CD4-positive, alpha-beta memory T cell (primary cell): ENCODE measurements around the gene OR1F1. TPM values are rescaled to one million over a fixed set of nuclear protein-coding genes. Genes with fewer than 3 reads are reported as not detected.
A peak's percentile ranks its signal among the peaks of the same experiment; 100 is the strongest.
"Not testable (repeated sequence)": the region's sequence is repeated elsewhere in the genome, so short reads cannot be mapped to it uniquely, and the experiment has no call there.

Experiments
- CTCF ChIA-PET: fragments of 350-600 bp; sonication (Branson Sonifier 250); formaldehyde crosslinking; loops from one replicate; lab custom pipeline; 2021; ENCODE audit warnings: inconsistent platforms; ENCODE audit not compliant: partially characterized antibody; lab: Charles Lee
- POLR2A ChIA-PET: fragments of 350-600 bp; sonication (Branson Sonifier 250); formaldehyde crosslinking; loops from one replicate; lab custom pipeline; 2021; ENCODE audit not compliant: partially characterized antibody; lab: Charles Lee
- DNase-seq, 5 donors: peaks; one replicate each; pipeline versions ENCODE4 v3.0.0 to v3.0.0-alpha.2; 2020 to 2022; ENCODE audit warnings: mixed read lengths in 1 of 5
- H3K27ac ChIP-seq: one replicate; pipeline ENCODE4 v1.7.0; 2013; ENCODE audit warnings: low read depth, low read length
- H3K27me3 ChIP-seq: 2 replicates; pipeline ENCODE4 v1.7.0; 2013; ENCODE audit warnings: mild to moderate bottlenecking, low read length, moderate library complexity; ENCODE audit not compliant: insufficient read depth
- H3K36me3 ChIP-seq: 2 replicates; pipeline ENCODE4 v1.7.0; 2013; ENCODE audit warnings: mild to moderate bottlenecking, low read length, moderate library complexity; ENCODE audit not compliant: insufficient read depth
- H3K4me1 ChIP-seq: 2 replicates; pipeline ENCODE4 v1.7.0; 2013; ENCODE audit warnings: mild to moderate bottlenecking, low read length, moderate library complexity; ENCODE audit not compliant: insufficient read depth
- H3K4me3 ChIP-seq, 2 donors: one replicate each; pipeline ENCODE4 v1.7.0; 2013; ENCODE audit warnings: low read length in 2 of 2, mild to moderate bottlenecking in 1 of 2
- H3K9me3 ChIP-seq, 2 donors: one replicate each; pipeline ENCODE4 v1.7.0; 2013; ENCODE audit warnings: low read length in 2 of 2, control low read depth in 1 of 2; ENCODE audit not compliant: control insufficient read depth in 1 of 2
- H3K27ac Mint-ChIP-seq, 7 donors: one replicate each; pipeline ENCODE4 v1.8.0; 2020 to 2021; ENCODE audit warnings: mixed read lengths in 7 of 7, mild to moderate bottlenecking in 6 of 7, inconsistent platforms in 3 of 7, moderate library complexity in 3 of 7
- H3K27me3 Mint-ChIP-seq, 2 donors: one replicate each; pipeline ENCODE4 v1.8.0; 2020 to 2021; ENCODE audit warnings: mixed read lengths in 2 of 2
- H3K36me3 Mint-ChIP-seq, 2 donors: one replicate each; pipeline ENCODE4 v1.8.0; 2020 to 2021; ENCODE audit warnings: mixed read lengths in 2 of 2, inconsistent platforms in 1 of 2, mild to moderate bottlenecking in 1 of 2
- H3K4me1 Mint-ChIP-seq, 4 donors: one replicate each; pipeline ENCODE4 v1.8.0; 2020 to 2021; ENCODE audit warnings: mixed read lengths in 4 of 4, mild to moderate bottlenecking in 1 of 4
- H3K4me3 Mint-ChIP-seq, 8 donors: one replicate each; pipeline ENCODE4 v1.8.0; 2020 to 2021; ENCODE audit warnings: mixed read lengths in 8 of 8, mild to moderate bottlenecking in 7 of 8, moderate library complexity in 6 of 8, inconsistent platforms in 3 of 8
- H3K9me3 Mint-ChIP-seq, 8 donors: one replicate each; pipeline ENCODE4 v1.8.0; 2020 to 2021; ENCODE audit warnings: mixed read lengths in 8 of 8, mild to moderate bottlenecking in 5 of 8, inconsistent platforms in 3 of 8, moderate library complexity in 1 of 8
- intact Hi-C: fragments of 100-400 bp; cut with micrococcal nuclease; formaldehyde crosslinking; loops from one replicate; pipeline ENCODE4 v1.15.1; 2023
- polyA plus RNA-seq, 2 donors: library from polyadenylated mRNA; unstranded; fragments of 300-500 nt; fragmentation: Illumina TruSeq; gene quantifications; one replicate each; pipeline ENCODE4 v1.2.3, GENCODE V29; 2021
- total RNA-seq, 2 experiments: library from RNA; stranded (reverse); gene quantifications; one replicate each; pipeline ENCODE4 v1.2.3, GENCODE V29; 2021

The OR1F1 gene
- total and polyA plus RNA-seq, 4 experiments from 2014 or later: 0.49 to 0.97 TPM; not detected in 2

DNA sequence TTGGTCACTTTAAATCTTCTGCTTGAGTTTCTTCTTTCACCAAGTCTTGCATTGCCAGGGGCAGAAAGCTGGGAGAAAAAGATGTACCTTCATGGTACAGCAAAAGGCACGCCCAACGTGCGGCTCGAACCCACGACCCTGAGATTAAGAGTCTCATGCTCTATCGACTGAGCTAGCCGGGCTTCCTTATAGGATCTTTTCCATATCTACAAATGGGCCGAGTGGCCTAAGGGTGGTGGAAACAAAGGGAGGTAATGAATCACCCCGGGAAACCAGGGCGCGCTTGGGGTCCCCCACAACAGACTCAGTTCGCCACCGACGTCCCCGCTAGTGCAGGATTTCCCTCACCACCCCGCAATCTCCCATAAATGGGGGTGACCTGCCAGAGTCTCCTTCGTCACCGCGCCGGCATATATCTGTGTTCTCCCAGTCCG is 7.5 kb upstream of the OR1F1 start:
- intact Hi-C loops: loop anchor here (5.0 kb wide), 1 partner anchor 102 kb away; the partner anchor contains the start of gene ZNF263
- Histone ChIP-seq H3K4me3 (no peak overlapping the region), H3K4me1 (peaks cover 24% of the 10 kb centered on the region), H3K9me3 (no peaks in the 10 kb centered on the region), H3K27me3 (peaks cover 58% of the 10 kb centered on the region), H3K36me3 (no peaks in the 10 kb centered on the region), H3K27ac (no peak overlapping the region)
- Mint-ChIP-seq H3K36me3 (no peaks in the 10 kb centered on the region), H3K4me3 (peak overlapping the region in 1 of 8 donors; percentile 39), H3K27me3 (peaks cover 62 to 69% of the 10 kb centered on the region in 2 donors), H3K9me3 (peaks cover 0 to 10% (median 5%) of the 10 kb centered on the region in 8 donors), H3K4me1 (peaks cover 12 to 37% (median 22%) of the 10 kb centered on the region in 4 donors), H3K27ac (peak overlapping the region in 2 of 7 donors; percentile 30 to 55)
- ChIA-PET CTCF (interaction anchor here (0.9 to 1.3 kb wide), 2 partner anchors 9 to 10 kb away, joined by 3 read pairs; no protein-coding TSS in a partner anchor), POLR2A (no interaction called here)
- DNase-seq: no peak

DNA sequence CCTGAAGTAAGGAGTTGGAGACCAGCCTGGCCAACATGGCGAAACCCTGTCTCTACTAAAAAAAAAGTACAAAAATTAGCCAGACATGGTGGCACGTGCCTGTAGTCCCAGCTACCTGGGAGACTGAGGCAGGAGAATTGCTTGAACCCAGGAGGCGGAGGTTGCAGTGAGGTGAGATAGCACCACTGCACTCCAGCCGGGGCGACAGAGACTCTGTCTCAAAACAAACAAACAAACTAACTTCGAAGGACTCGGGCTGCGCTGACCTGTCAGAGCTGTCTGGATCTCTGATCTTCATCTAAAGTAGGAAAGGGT is 5.8 kb upstream of the OR1F1 start:
- Mint-ChIP-seq H3K9me3 (peaks cover 0 to 12% (median 5%) of the 10 kb centered on the region in 8 donors), H3K27ac (peak overlapping the region in 2 of 7 donors; percentile 24 to 84), H3K27me3 (peaks cover 53 to 66% of the 10 kb centered on the region in 2 donors), H3K4me1 (peaks cover 12 to 31% (median 17%) of the 10 kb centered on the region in 4 donors), H3K4me3 (peak overlapping the region; percentile 59 to 85 (median 70))
- not testable (repeated sequence) for H3K36me3 ChIP-seq, H3K36me3 Mint-ChIP-seq, H3K4me3 ChIP-seq, H3K9me3 ChIP-seq, H3K27ac ChIP-seq, DNase-seq
- intact Hi-C loops: loop anchor here (2.0 to 5.0 kb wide), 3 partner anchors 83 to 275 kb away; partner anchors contain the start of gene ZNF263
- Histone ChIP-seq H3K4me1 (peaks cover 20% of the 10 kb centered on the region), H3K27me3 (peaks cover 51% of the 10 kb centered on the region)
- POLR2A ChIA-PET: interaction anchor here (0.6 to 2.7 kb wide), 9 partner anchors 10 to 318 kb away, joined by 3 to 11 read pairs (median 5); partner anchors contain the start of gene ZNF263
- CTCF ChIA-PET: interaction anchor here (1.2 to 2.4 kb wide), 5 partner anchors 10 to 318 kb away, joined by 4 to 11 read pairs (median 4); partner anchors contain the start of gene CLUAP1

- Mint-ChIP-seq H3K9me3 (peaks cover 0 to 16% (median 5%) of the 10 kb centered on the region in 8 donors), H3K36me3 (peaks cover 0 to 1% of the 10 kb centered on the region in 2 donors), H3K4me1 (peaks cover 16 to 35% (median 21%) of the 10 kb centered on the region in 4 donors), H3K4me3 (peak overlapping the region; percentile 59 to 86 (median 73)), H3K27ac (peak overlapping the region in 5 of 7 donors; percentile 37 to 89 (median 80)), H3K27me3 (peaks cover 55 to 66% of the 10 kb centered on the region in 2 donors)
- Histone ChIP-seq H3K4me3 (peak overlapping the region in 1 of 2 donors; percentile 45), H3K36me3 (no peaks in the 10 kb centered on the region), H3K27me3 (peaks cover 52% of the 10 kb centered on the region), H3K4me1 (peaks cover 23% of the 10 kb centered on the region), H3K27ac (no peak overlapping the region), H3K9me3 (no peaks in the 10 kb centered on the region)
- ChIA-PET POLR2A (interaction anchor here (0.6 to 2.7 kb wide), 9 partner anchors 9 to 317 kb away, joined by 3 to 11 read pairs (median 5); partner anchors contain the start of gene ZNF263), CTCF (interaction anchor here (0.7 to 2.4 kb wide), 12 partner anchors 11 to 318 kb away, joined by 3 to 11 read pairs (median 4); partner anchors contain the start of genes CLUAP1, NAA60 and ZNF597)
- DNase-seq: peak in 3 of 5 donors; percentile 35 to 54 (median 45)
- intact Hi-C loops: loop anchor here (1.0 to 5.0 kb wide), 4 partner anchors 82 to 317 kb away; partner anchors contain the start of gene ZNF263
These were observed 5.2 kb upstream of the OR1F1 start for GRCh38 chr16:3182608-3183444.

DNA sequence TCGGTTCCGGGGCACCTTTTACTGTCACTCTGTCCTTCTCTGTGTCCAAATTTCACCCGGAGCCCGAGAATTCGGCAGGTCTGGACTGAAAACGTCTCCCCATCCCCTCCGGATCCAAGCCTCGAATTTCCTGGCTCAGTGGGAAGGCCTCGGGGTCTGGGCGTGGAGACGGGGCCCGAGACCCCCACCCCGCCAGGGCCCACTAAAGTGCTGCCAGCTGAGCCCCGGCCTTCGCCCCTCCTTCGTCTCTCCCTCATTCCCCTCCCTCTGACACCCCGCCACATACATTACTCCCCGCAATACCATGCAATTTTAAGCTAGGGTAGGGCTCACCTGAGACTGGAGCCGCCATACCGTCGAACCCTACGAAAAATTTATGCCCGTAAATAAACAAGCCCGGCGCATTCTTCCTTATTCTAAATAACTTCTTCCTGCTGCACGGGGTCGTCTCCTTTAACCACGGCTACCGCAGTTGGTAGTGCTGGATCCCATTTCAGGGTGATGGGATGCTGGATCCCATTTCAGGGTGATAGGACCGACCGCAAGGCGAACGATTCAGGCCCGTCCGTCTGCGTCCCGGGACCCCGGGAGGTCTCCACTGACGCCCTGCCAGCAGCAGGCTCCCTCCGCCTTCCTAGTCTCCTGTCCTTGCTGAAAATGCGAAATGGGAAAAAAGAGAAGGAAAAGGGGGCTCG is 4.4 kb upstream of the OR1F1 start:
- peaks cover 52 to 63% of the 10 kb centered on the region in 2 donors for H3K27me3 Mint-ChIP-seq
- H3K4me3 ChIP-seq: peak overlapping the region in 1 of 2 donors; percentile 45

DNA sequence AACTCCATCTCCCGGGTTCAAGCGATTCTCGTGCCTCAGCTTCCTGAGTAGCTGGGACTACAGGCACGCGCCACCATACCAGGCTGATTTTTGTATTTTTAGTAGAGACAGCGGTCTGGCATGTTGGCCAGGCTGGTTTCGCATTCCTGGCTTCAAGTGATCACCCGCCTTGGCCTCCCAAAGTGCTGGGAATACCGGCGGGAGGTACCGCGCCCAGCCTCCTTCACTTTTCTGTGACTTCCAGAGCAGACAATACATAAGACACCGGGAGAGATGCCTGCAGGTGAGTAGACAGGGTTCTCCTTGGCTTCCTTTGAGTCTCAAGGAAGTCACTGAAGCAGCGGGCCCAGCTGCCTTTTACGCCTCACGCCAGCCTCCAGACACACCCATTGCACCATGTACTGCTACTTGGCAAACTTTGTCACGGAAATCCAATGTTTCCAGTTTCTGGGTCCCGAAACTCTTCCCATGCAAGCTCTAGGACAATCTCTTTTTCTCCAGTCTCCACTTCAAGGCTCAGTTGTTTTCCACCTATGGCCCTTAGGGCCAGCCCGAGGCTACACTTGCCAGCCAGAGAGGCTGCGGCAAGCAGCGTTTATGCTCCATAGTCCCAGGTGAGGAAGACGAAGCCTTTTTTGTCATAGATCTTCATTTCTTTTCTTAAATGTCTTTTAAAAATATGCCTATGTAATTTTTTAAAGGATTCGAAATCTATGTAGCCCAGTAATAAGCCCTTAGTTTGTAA is 886 bp upstream of the OR1F1 start:
- intact Hi-C loops: no loop called here
- Mint-ChIP-seq H3K27me3 (peaks cover 49 to 60% of the 10 kb centered on the region in 2 donors), H3K36me3 (peaks cover 3 to 8% of the 10 kb centered on the region in 2 donors), H3K4me3 (peak overlapping the region in 4 of 8 donors; percentile 40 to 83 (median 76)), H3K4me1 (peaks cover 27 to 58% (median 46%) of the 10 kb centered on the region in 4 donors), H3K9me3 (peaks cover 0 to 30% (median 8%) of the 10 kb centered on the region in 8 donors), H3K27ac (peak overlapping the region in 3 of 7 donors; percentile 13 to 79 (median 52))
- no peak overlapping the region for H3K4me3 ChIP-seq
- ChIA-PET CTCF (interaction anchor here (0.7 to 2.0 kb wide), 2 partner anchors 19 to 58 kb away, joined by 3 to 4 read pairs; no protein-coding TSS in a partner anchor), POLR2A (interaction anchor here (0.6 to 3.1 kb wide), 5 partner anchors 16 to 1175 kb away, joined by 3 to 17 read pairs (median 3); partner anchors contain the start of genes ZNF174 and ZSCAN32)
- peaks cover 61% of the 10 kb centered on the region for H3K27me3 ChIP-seq
- H3K4me1 ChIP-seq: peaks cover 63% of the 10 kb centered on the region
- no peaks in the 10 kb centered on the region for H3K36me3 ChIP-seq
- H3K9me3 ChIP-seq: no peaks in the 10 kb centered on the region
- DNase-seq: no peak
- H3K27ac ChIP-seq: no peak overlapping the region

More for the DNA sequence above, 4.4 kb upstream of the OR1F1 start:
- Mint-ChIP-seq H3K4me3 (peak overlapping the region; percentile 65 to 86 (median 74)), H3K9me3 (peaks cover 0 to 21% (median 5%) of the 10 kb centered on the region in 8 donors), H3K36me3 (peaks cover 0 to 2% of the 10 kb centered on the region in 2 donors), H3K4me1 (peaks cover 18 to 41% (median 25%) of the 10 kb centered on the region in 4 donors), H3K27ac (peak overlapping the region in 5 of 7 donors; percentile 60 to 92 (median 84))
- ChIA-PET POLR2A (interaction anchor here (1.3 to 2.7 kb wide), 8 partner anchors 12 to 317 kb away, joined by 4 to 11 read pairs (median 8); partner anchors contain the start of genes ZNF200 and ZNF263), CTCF (interaction anchor here (0.7 to 2.4 kb wide), 11 partner anchors 11 to 317 kb away, joined by 3 to 11 read pairs (median 4); partner anchors contain the start of genes CLUAP1, NAA60 and ZNF597)
- no peaks in the 10 kb centered on the region for H3K36me3 ChIP-seq
- no peaks in the 10 kb centered on the region for H3K9me3 ChIP-seq
- H3K27ac ChIP-seq: no peak overlapping the region
- intact Hi-C loops: loop anchor here (1.0 to 5.0 kb wide), 4 partner anchors 81 to 317 kb away; partner anchors contain the start of gene ZNF263
- peaks cover 31% of the 10 kb centered on the region for H3K4me1 ChIP-seq
- peaks cover 57% of the 10 kb centered on the region for H3K27me3 ChIP-seq
- no peak for DNase-seq

DNA sequence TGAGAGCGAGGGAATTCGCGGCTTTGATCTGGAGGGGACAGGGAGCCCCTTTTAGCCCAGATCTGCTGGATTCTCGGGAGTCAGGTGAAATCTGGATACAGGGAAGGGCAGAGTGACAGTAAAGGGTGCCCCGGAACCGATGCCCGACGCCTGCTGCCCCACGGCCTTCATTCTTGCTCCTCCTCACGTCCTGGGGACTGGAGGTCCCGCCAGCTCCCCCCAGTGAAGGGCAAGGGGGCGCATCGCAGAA is 596 bp downstream of the OR1F1 start:
- Histone ChIP-seq H3K27ac (no peak overlapping the region), H3K4me1 (peaks cover 49% of the 10 kb centered on the region), H3K27me3 (peaks cover 60% of the 10 kb centered on the region), H3K9me3 (no peaks in the 10 kb centered on the region), H3K4me3 (no peak overlapping the region), H3K36me3 (no peaks in the 10 kb centered on the region)
- DNase-seq: no peak
- H3K9me3 Mint-ChIP-seq: peaks cover 0 to 27% (median 8%) of the 10 kb centered on the region in 8 donors
- H3K27ac Mint-ChIP-seq: peak overlapping the region in 1 of 7 donors; percentile 79
- H3K36me3 Mint-ChIP-seq: peaks cover 3 to 8% of the 10 kb centered on the region in 2 donors
- intact Hi-C loops: loop anchor here (2.0 kb wide), 1 partner anchor 18 kb away; no protein-coding TSS in a partner anchor
- H3K4me1 Mint-ChIP-seq: peaks cover 22 to 49% (median 37%) of the 10 kb centered on the region in 4 donors
- peaks cover 43 to 52% of the 10 kb centered on the region in 2 donors for H3K27me3 Mint-ChIP-seq
- peak overlapping the region in 7 of 8 donors; percentile 72 to 84 (median 82) for H3K4me3 Mint-ChIP-seq
- ChIA-PET POLR2A (interaction anchor here (0.6 to 3.6 kb wide), 12 partner anchors 9 to 312 kb away, joined by 3 to 17 read pairs (median 4); partner anchors contain the start of genes CLUAP1, TIGD7, ZNF200 and ZNF75A), CTCF (interaction anchor here (0.9 to 2.0 kb wide), 4 partner anchors 9 to 208 kb away, joined by 3 to 4 read pairs (median 3); no protein-coding TSS in a partner anchor)
